ENCODE data around the gene ZNF488. TPM values are rescaled to one million over a fixed set of nuclear protein-coding genes. Genes with fewer than 3 reads are reported as not detected.
A peak's percentile ranks its signal among the peaks of the same experiment; 100 is the strongest.

ZNF488 gene
- total RNA-seq, 2 donors from 2014 or later, result 0.08 to 0.11 TPM

- Mint-ChIP-seq H3K4me1 (no peaks in the 10 kb centered on the region), H3K27me3 (peaks cover 8% of the 10 kb centered on the region), H3K36me3 (ENCODE audit: low read depth) (no peaks in the 10 kb centered on the region), H3K4me3 (no peak overlapping the region), H3K27ac (no peak overlapping the region), H3K9me3 (no peaks in the 10 kb centered on the region)
- ATAC-seq (replicated peaks), result no peak
Observed at GRCh38 chr10:47369251-47369894, 14.7 kb downstream of the ZNF488 start.

- Mint-ChIP-seq H3K4me1 (no peaks in the 10 kb centered on the region), H3K36me3 (ENCODE audit: low read depth) (no peaks in the 10 kb centered on the region), H3K27me3 (peaks cover 5% of the 10 kb centered on the region), H3K9me3 (no peaks in the 10 kb centered on the region), H3K4me3 (no peak overlapping the region), H3K27ac (no peak overlapping the region)
- ATAC-seq (replicated peaks), result no peak
Observed at GRCh38 chr10:47368431-47369180, 15.5 kb downstream of the ZNF488 start.

GRCh38 chr10:47367646-47368045 lies 16.4 kb downstream of the ZNF488 start:
- Mint-ChIP-seq H3K27me3 (no peaks in the 10 kb centered on the region), H3K4me3 (no peak overlapping the region), H3K4me1 (no peaks in the 10 kb centered on the region), H3K36me3 (ENCODE audit: low read depth) (no peaks in the 10 kb centered on the region), H3K9me3 (no peaks in the 10 kb centered on the region), H3K27ac (no peak overlapping the region)
- no peak for ATAC-seq (replicated peaks)

GRCh38 chr10:47366731-47367460 lies 17.2 kb downstream of the ZNF488 start:
- no peaks in the 10 kb centered on the region for H3K4me1 Mint-ChIP-seq
- H3K9me3 Mint-ChIP-seq, result no peaks in the 10 kb centered on the region
- H3K36me3 Mint-ChIP-seq (ENCODE audit: low read depth), result no peaks in the 10 kb centered on the region
- no peak overlapping the region for H3K4me3 Mint-ChIP-seq
- no peak for ATAC-seq (replicated peaks)
- H3K27me3 Mint-ChIP-seq, result no peaks in the 10 kb centered on the region
- no peak overlapping the region for H3K27ac Mint-ChIP-seq

GRCh38 chr10:47366181-47366631 lies 17.9 kb downstream of the ZNF488 start:
- no peaks in the 10 kb centered on the region for H3K4me1 Mint-ChIP-seq
- ATAC-seq (replicated peaks), result no peak
- no peak overlapping the region for H3K4me3 Mint-ChIP-seq
- H3K27me3 Mint-ChIP-seq, result no peaks in the 10 kb centered on the region
- H3K9me3 Mint-ChIP-seq, result no peaks in the 10 kb centered on the region
- no peaks in the 10 kb centered on the region for H3K36me3 Mint-ChIP-seq (ENCODE audit: low read depth)
- no peak overlapping the region for H3K27ac Mint-ChIP-seq

GRCh38 chr10:47365431-47366180 lies 18.5 kb downstream of the ZNF488 start:
- Mint-ChIP-seq H3K4me3 (no peak overlapping the region), H3K4me1 (no peaks in the 10 kb centered on the region), H3K36me3 (ENCODE audit: low read depth) (no peaks in the 10 kb centered on the region), H3K27ac (no peak overlapping the region), H3K9me3 (no peaks in the 10 kb centered on the region), H3K27me3 (no peaks in the 10 kb centered on the region)
- ATAC-seq (replicated peaks), result no peak

GRCh38 chr10:47364911-47365310 lies 19.2 kb downstream of the ZNF488 start:
- Mint-ChIP-seq H3K4me3 (no peak overlapping the region), H3K27me3 (no peaks in the 10 kb centered on the region), H3K9me3 (no peaks in the 10 kb centered on the region), H3K27ac (no peak overlapping the region), H3K4me1 (no peaks in the 10 kb centered on the region), H3K36me3 (ENCODE audit: low read depth) (no peaks in the 10 kb centered on the region)
- no peak for ATAC-seq (replicated peaks)

GRCh38 chr10:47364366-47364765 lies 19.7 kb downstream of the ZNF488 start:
- Mint-ChIP-seq H3K36me3 (ENCODE audit: low read depth) (no peaks in the 10 kb centered on the region), H3K27me3 (peaks cover under 1% of the 10 kb centered on the region), H3K9me3 (no peaks in the 10 kb centered on the region), H3K27ac (no peak overlapping the region), H3K4me1 (no peaks in the 10 kb centered on the region), H3K4me3 (no peak overlapping the region)
- ATAC-seq (replicated peaks), result no peak

- ATAC-seq (replicated peaks), result no peak
- no peaks in the 10 kb centered on the region for H3K4me1 Mint-ChIP-seq
- no peaks in the 10 kb centered on the region for H3K9me3 Mint-ChIP-seq
- no peak overlapping the region for H3K4me3 Mint-ChIP-seq
- no peak overlapping the region for H3K27ac Mint-ChIP-seq
- H3K27me3 Mint-ChIP-seq, result peaks cover 3% of the 10 kb centered on the region
- H3K36me3 Mint-ChIP-seq (ENCODE audit: low read depth), result no peaks in the 10 kb centered on the region
Observed at GRCh38 chr10:47363781-47364180, 20.3 kb downstream of the ZNF488 start.

- peaks cover 3% of the 10 kb centered on the region for H3K27me3 Mint-ChIP-seq
- no peak for ATAC-seq (replicated peaks)
- no peak overlapping the region for H3K4me3 Mint-ChIP-seq
- H3K4me1 Mint-ChIP-seq, result no peaks in the 10 kb centered on the region
- H3K9me3 Mint-ChIP-seq, result no peaks in the 10 kb centered on the region
- no peaks in the 10 kb centered on the region for H3K36me3 Mint-ChIP-seq (ENCODE audit: low read depth)
- H3K27ac Mint-ChIP-seq, result no peak overlapping the region
Observed at GRCh38 chr10:47362199-47362598, 21.9 kb downstream of the ZNF488 start.

- H3K9me3 Mint-ChIP-seq, result no peaks in the 10 kb centered on the region
- H3K4me1 Mint-ChIP-seq, result no peaks in the 10 kb centered on the region
- peaks cover 3% of the 10 kb centered on the region for H3K27me3 Mint-ChIP-seq
- H3K36me3 Mint-ChIP-seq (ENCODE audit: low read depth), result no peaks in the 10 kb centered on the region
- peak; percentile 24 for ATAC-seq (replicated peaks)
- H3K27ac Mint-ChIP-seq, result no peak overlapping the region
- H3K4me3 Mint-ChIP-seq, result no peak overlapping the region
Observed at GRCh38 chr10:47361293-47361692, 22.8 kb downstream of the ZNF488 start.

- H3K4me3 Mint-ChIP-seq, result no peak overlapping the region
- no peak overlapping the region for H3K27ac Mint-ChIP-seq
- H3K4me1 Mint-ChIP-seq, result no peaks in the 10 kb centered on the region
- H3K9me3 Mint-ChIP-seq, result no peaks in the 10 kb centered on the region
- H3K27me3 Mint-ChIP-seq, result peaks cover 3% of the 10 kb centered on the region
- no peak for ATAC-seq (replicated peaks)
- no peaks in the 10 kb centered on the region for H3K36me3 Mint-ChIP-seq (ENCODE audit: low read depth)
Observed at GRCh38 chr10:47360419-47361040, 23.6 kb downstream of the ZNF488 start.

GRCh38 chr10:47359626-47360418 lies 24.3 kb downstream of the ZNF488 start:
- Mint-ChIP-seq H3K4me3 (no peak overlapping the region), H3K36me3 (ENCODE audit: low read depth) (no peaks in the 10 kb centered on the region), H3K9me3 (no peaks in the 10 kb centered on the region), H3K27me3 (peaks cover 3% of the 10 kb centered on the region), H3K27ac (no peak overlapping the region), H3K4me1 (no peaks in the 10 kb centered on the region)
- no peak for ATAC-seq (replicated peaks)
